Measurements from ENCODE around the gene KDM4C. TPM values are rescaled to one million over a fixed set of nuclear protein-coding genes. Genes with fewer than 3 reads are reported as not detected.

KDM4C gene
- total RNA-seq, 2 experiments from 2014 or later = 60.1 to 61.3 TPM

DNA sequence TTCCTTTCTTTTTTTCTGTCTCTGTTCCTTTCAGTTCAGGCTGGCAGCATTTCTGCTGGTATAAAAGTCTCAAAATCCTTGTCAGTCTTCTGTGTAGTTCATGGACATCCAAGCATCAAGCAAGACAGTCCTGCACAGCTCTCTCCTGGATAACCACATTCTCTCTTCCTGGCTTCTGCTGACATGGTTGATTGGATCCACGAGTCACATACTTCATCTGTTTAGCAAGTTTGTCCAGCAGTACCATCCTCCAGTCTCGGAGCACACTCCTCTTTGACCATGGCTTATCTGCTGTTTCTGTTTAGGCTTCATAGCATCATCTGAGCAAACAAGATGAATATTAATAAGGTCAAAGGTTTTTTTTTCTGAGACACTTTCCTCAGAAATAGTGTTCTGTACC lies 220.8 kb downstream of the KDM4C start:
- ChIA-PET POLR2A (no interaction called here), CTCF (no interaction called here)
- Mint-ChIP-seq H3K27me3 (no peaks in the 10 kb centered on the region), H3K4me1 (ENCODE audit: low read depth) (peaks cover 11% of the 10 kb centered on the region), H3K9me3 (no peaks in the 10 kb centered on the region), H3K36me3 (ENCODE audit: low read depth) (peaks cover 58% of the 10 kb centered on the region), H3K27ac (no peak overlapping the region), H3K4me3 (no peak overlapping the region)
- H3K4me3 ChIP-seq (ENCODE audit: low read length) = no peak overlapping the region
- DNase-seq (no peak), ATAC-seq (ENCODE audit: poor library complexity) (no peak)
- no peaks in the 10 kb centered on the region for H3K27me3 ChIP-seq (ENCODE audit: control insufficient read depth in 1 of 2, insufficient read depth in 2 of 2, low read length in 2 of 2)
- intact Hi-C loops (cut with DNase I, micrococcal nuclease) = no loop called here
- TF ChIP-seq, protein P1, sequence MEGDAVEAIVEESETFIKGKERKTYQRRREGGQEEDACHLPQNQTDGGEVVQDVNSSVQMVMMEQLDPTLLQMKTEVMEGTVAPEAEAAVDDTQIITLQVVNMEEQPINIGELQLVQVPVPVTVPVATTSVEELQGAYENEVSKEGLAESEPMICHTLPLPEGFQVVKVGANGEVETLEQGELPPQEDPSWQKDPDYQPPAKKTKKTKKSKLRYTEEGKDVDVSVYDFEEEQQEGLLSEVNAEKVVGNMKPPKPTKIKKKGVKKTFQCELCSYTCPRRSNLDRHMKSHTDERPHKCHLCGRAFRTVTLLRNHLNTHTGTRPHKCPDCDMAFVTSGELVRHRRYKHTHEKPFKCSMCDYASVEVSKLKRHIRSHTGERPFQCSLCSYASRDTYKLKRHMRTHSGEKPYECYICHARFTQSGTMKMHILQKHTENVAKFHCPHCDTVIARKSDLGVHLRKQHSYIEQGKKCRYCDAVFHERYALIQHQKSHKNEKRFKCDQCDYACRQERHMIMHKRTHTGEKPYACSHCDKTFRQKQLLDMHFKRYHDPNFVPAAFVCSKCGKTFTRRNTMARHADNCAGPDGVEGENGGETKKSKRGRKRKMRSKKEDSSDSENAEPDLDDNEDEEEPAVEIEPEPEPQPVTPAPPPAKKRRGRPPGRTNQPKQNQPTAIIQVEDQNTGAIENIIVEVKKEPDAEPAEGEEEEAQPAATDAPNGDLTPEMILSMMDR (IDR thresholded peaks at IDR 0.05) = no peak
- H3K4me1 ChIP-seq (ENCODE audit: insufficient read depth, low read length) = no peaks in the 10 kb centered on the region
- peaks cover 27% of the 10 kb centered on the region for H3K36me3 ChIP-seq (ENCODE audit: insufficient read depth, low read length)
- H3K27ac ChIP-seq (ENCODE audit: low read depth in 1 of 2, low read length in 2 of 2) = no peak overlapping the region
- no peaks in the 10 kb centered on the region for H3K9me3 ChIP-seq (ENCODE audit: control insufficient read depth in 1 of 2, insufficient read depth in 1 of 2, low read length in 2 of 2)

- H3K27ac ChIP-seq (ENCODE audit: low read depth in 1 of 2, low read length in 2 of 2) = no peak overlapping the region
- no peak overlapping the region for H3K4me3 Mint-ChIP-seq
- no peaks in the 10 kb centered on the region for H3K4me1 Mint-ChIP-seq (ENCODE audit: low read depth)
- H3K27me3 Mint-ChIP-seq = no peaks in the 10 kb centered on the region
- no peaks in the 10 kb centered on the region for H3K4me1 ChIP-seq (ENCODE audit: insufficient read depth, low read length)
- H3K9me3 ChIP-seq (ENCODE audit: control insufficient read depth in 1 of 2, insufficient read depth in 1 of 2, low read length in 2 of 2) = no peaks in the 10 kb centered on the region
- no peak overlapping the region for H3K4me3 ChIP-seq (ENCODE audit: low read length)
- intact Hi-C loops (cut with DNase I, micrococcal nuclease) = no loop called here
- ChIA-PET POLR2A (interaction anchor here (0.6 kb wide), 1 partner anchor 129 kb away, joined by 3 read pairs; no protein-coding TSS in a partner anchor), CTCF (no interaction called here)
- peaks cover 72% of the 10 kb centered on the region for H3K36me3 ChIP-seq (ENCODE audit: insufficient read depth, low read length)
- no peak for DNase-seq
- no peaks in the 10 kb centered on the region for H3K27me3 ChIP-seq (ENCODE audit: control insufficient read depth in 1 of 2, insufficient read depth in 2 of 2, low read length in 2 of 2)
- no peak for ATAC-seq (ENCODE audit: poor library complexity)
- H3K9me3 Mint-ChIP-seq = no peaks in the 10 kb centered on the region
- no peak overlapping the region for H3K27ac Mint-ChIP-seq
- peaks cover 85% of the 10 kb centered on the region for H3K36me3 Mint-ChIP-seq (ENCODE audit: low read depth)
- TF ChIP-seq, protein P1 (IDR thresholded peaks at IDR 0.05) = no peak
Measured at GRCh38 chr9:6984941-6985578, 227.3 kb downstream of the KDM4C start.

DNA sequence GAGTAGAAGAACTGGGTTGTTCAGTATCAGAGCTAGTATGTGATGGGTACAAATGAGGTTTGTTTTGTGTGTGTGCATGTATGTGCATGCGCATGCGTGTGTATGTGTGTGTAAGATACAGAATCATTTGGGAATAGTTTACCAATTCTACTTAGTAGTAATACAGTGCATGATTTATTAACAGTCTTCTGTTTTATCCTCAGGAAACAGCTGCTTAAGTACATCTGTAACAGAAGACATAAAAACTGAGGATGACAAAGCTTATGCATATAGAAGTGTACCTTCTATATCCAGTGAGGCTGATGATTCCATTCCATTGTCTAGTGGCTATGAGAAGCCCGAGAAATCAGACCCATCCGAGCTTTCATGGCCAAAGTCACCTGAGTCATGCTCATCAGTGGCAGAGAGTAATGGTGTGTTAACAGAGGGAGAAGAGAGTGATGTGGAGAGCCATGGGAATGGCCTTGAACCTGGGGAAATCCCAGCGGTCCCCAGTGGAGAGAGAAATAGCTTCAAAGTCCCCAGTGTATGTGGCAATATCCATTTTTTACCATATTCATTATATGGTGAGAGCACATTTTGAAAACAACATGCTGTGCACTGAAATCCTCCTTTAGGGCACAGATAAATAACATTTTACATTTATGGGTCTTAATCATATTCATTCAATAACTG lies 228.5 kb downstream of the KDM4C start:
- Mint-ChIP-seq H3K4me1 (ENCODE audit: low read depth) (no peaks in the 10 kb centered on the region), H3K9me3 (no peaks in the 10 kb centered on the region), H3K4me3 (no peak overlapping the region), H3K36me3 (ENCODE audit: low read depth) (peaks cover 86% of the 10 kb centered on the region), H3K27ac (no peak overlapping the region), H3K27me3 (no peaks in the 10 kb centered on the region)
- Histone ChIP-seq H3K4me3 (ENCODE audit: low read length) (no peak overlapping the region), H3K27ac (ENCODE audit: low read depth in 1 of 2, low read length in 2 of 2) (no peak overlapping the region), H3K36me3 (ENCODE audit: insufficient read depth, low read length) (peaks cover 73% of the 10 kb centered on the region), H3K4me1 (ENCODE audit: insufficient read depth, low read length) (no peaks in the 10 kb centered on the region), H3K9me3 (ENCODE audit: control insufficient read depth in 1 of 2, insufficient read depth in 1 of 2, low read length in 2 of 2) (no peaks in the 10 kb centered on the region), H3K27me3 (ENCODE audit: control insufficient read depth in 1 of 2, insufficient read depth in 2 of 2, low read length in 2 of 2) (no peaks in the 10 kb centered on the region)
- ATAC-seq (ENCODE audit: poor library complexity) (no peak), DNase-seq (no peak)
- POLR2A ChIA-PET = interaction anchor here (1.7 kb wide), 1 partner anchor 11 kb away, joined by 3 read pairs; no protein-coding TSS in a partner anchor
- TF ChIP-seq, protein P1 (IDR thresholded peaks at IDR 0.05) = no peak
- intact Hi-C loops (cut with DNase I, micrococcal nuclease) = no loop called here
- CTCF ChIA-PET = no interaction called here
